HG03196 (cell line): ENCODE data around the gene CACNA1G.

ENCODE experiments used
- ATAC-seq: cut with Tn5 transposase; IDR thresholded peaks from one replicate; pipeline ENCODE4 v1.9.1; 2021; ENCODE audit not compliant: unreplicated experiment

CACNA1G gene

DNA sequence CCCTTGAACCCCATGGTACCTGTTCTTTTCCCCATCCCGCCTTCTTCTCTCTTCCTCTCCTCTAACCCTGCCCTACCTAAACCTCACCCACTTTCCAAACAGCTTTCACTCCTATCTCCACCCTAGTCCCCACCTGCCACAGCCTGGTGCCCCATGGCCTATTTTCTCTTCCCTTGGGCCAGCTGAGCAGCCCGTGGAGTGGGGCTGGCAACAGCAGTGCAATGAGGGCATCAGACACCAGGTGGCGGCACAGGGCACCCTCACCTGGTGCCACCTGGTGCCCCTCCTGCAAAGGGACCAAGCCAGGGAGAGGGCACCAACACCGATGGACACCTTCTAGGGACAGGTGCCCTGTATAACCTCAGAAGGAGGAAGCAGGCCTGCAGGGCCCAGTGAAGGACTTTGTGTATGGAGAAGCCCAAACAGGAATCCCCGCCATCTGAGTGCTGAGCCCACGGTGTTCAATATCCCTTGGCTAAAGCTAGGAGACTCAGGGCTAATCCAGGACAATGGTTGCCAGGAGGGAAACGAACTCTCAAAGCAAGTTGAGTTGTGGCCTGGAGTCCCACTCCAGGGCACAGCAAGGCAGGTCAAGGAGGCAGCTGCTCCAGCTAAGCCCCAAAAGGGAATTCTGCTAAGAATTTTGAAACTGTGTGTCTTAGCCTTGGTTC lies 70.1 kb downstream of the CACNA1G start:
- ATAC-seq = no peak

DNA sequence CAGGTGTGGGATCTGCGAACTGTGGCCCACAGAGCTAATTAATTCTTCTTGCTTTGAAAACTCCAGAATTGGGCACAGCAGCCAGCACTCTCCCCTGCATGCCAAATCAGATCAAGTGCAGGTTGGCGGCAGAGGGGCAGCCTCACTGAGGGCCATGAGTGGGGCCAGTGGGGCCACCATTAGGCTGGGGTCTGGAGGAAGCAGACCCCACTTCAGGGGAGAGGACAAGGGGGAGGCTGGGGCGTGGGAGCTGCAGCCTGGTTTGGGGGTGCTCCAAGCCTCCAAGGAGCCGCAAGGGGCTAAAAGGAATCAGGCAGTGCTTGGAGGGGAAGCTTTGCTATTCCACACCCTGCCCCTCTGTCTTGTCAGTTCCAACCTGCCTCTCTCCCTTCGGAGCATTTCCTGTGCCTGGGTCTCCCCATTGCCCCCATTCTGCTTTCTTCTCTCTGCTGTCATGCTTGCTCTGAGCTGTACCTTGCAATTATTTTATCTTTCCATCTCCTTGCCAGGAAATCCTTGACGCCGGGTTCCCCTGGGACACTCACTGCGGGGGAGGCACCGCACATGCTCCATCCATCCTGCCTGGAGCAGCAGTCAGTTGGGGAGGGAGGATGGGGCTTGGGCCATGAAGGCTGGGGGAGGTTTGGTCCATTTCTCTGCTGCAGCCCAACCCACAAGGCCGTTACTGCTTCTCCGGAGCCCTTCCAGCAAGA lies 70.8 kb downstream of the CACNA1G start:
- ATAC-seq = no peak

DNA sequence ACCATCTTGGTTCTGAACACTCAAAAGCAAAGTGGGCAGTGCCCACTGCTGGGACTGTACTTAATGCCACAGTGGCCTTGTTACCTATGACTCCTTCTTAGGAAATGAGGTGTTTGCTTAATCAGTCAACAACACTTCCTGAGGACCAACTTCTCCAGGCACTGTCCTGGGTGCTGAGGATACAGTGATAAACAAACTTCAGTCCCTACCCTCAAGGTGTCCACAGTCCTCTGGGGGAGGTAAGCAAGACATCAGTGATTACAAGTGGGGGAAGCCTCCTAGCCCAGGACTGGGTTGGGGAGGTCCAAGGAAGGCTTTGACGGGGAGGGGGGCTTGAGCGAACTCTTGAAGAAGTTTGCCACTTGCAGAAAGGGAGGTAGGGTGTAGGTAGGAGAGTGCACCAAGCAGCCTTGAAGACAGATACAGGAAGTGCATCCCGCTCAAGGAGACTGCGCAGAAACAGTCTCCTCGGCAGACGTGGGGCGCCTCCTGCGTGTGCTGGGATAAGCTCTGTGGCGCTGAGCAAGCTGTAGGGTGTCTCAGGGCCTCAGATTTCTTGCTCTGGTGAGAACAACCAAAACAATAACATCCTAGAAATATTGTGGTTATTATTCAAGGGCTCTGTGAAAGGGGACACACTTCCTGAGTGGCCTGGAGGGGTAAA lies 71.5 kb downstream of the CACNA1G start:
- ATAC-seq = no peak

DNA sequence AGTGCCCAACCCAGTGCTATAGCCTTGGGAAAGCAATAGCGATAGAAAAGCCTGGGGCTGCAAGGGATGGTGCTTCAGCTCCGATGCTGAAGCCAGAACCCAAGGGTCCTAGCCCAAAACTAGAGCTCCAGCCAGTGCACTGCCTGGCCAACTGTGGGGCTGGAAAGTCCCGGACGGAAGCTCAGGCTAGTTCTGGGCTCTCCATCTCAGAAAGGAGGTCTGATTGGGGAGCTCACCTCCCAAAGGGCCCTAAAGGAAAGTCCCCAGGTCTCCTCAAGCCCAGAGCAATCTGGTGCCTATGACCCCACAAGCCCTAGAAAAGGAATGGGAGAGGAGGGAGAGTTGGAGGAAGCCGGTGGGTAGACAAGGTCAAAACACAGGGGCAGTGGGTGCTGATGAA lies 72.1 kb downstream of the CACNA1G start:
- no peak for ATAC-seq

DNA sequence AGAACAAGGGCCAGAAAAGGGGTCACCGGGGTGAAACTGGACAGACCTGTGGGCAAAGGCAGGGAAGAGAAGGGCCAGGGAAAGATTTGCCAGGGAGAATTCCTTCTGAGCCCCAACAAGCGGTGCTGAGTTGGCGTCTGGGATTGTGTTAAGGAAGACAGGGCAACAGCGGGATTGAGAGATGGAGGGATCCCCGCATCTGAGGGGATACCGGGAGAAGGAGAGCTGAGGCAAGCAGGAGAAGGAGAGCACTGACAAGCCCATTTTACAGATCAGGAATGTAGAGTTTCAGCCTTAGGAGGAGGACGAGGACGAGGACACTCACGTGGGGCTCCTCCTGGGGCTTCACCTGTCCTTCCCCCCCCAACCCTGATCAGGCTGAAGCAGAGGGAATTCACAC lies 73.2 kb downstream of the CACNA1G start:
- ATAC-seq = no peak

DNA sequence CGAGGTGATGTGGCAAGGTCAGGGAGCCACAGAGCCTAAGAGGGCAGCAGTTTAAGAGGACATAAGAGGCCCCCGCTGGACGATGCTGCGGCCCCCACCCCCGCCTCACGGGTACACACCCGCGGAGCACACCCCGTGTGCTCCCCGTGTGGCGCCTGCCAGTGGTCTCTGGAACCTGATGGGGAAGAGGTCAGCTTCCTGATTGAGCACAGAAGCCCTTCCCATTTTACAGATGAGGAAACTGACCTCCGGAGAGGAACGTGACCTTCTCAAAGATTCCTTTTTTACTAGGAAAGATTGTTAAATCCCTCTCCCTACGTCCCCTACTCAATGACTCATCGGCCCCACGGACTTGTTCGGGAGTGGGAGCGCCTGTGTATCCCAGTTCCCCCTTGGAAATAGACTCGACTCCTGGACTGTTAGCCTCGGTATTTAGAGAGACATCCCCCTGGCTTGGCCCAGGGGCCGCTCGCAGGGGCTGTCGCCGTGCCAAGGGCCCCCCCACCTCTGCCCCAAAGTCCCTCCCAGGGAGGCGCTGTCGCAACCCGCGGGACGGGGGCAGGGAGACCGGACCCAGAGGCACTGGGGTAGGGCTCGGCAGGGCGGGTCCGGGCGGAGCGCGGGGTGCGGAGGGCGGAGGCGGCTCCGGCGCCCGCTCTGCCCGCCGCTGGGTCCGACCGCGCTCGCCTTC lies 73.9 kb downstream of the CACNA1G start, which contains the start of gene ABCC3:
ABCC3 (plus strand) TSS at position 658 of the 691 bp plus-strand sequence. CDS start 56 bp downstream, outside the sequence.
- ATAC-seq = no peak

DNA sequence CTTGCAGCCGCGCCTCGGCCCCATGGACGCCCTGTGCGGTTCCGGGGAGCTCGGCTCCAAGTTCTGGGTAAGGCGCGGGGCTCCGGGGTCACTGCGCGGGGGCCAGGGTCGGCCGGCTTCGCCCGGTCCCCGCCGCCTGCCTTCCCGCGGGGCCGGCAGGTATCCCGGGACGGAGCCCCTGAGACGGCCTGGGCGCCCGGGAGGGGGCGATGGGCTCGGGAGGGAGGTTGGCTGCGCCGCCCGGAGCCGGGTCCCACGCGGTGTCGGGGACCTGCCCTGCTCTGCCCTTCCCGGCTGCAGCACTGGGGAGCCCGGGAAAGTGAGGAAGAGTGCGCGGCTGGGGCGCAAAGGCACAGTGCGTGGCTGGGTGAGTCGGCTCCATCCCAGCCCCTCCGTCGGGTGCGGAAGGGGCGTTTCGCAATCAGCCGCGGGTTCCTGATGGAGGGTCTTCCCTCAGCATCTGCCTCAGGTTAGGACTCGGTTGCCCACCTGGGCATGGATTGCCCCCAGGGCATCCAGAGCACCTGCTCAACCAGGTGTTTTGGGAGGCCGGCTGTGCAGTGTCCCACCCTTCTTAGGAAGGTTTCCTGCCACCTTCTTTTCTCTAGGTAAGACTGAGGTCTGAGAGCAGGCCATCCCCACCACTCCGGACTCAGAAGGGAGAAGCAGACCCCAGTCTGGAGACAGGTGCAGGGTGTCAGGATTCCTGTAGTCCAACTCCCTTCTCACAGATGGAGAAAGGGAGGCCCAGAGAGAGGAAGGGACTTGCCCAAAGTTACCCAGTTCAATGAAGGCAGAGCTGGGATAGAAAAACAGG lies 74.6 kb downstream of the CACNA1G start:
- no peak for ATAC-seq

DNA sequence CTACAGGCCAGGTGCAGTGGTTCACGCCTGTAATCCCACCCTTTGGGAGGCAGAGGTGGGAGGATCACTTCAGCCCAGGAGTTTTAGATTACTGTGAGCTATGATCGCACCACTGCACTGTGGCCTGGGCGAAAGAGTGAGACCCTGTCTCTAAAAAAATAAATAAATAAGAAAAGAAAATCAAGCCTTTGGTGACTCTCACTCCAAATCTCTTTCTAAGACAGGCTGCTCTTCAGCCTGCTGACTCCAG lies 75.1 kb downstream of the CACNA1G start:
- ATAC-seq = no peak

DNA sequence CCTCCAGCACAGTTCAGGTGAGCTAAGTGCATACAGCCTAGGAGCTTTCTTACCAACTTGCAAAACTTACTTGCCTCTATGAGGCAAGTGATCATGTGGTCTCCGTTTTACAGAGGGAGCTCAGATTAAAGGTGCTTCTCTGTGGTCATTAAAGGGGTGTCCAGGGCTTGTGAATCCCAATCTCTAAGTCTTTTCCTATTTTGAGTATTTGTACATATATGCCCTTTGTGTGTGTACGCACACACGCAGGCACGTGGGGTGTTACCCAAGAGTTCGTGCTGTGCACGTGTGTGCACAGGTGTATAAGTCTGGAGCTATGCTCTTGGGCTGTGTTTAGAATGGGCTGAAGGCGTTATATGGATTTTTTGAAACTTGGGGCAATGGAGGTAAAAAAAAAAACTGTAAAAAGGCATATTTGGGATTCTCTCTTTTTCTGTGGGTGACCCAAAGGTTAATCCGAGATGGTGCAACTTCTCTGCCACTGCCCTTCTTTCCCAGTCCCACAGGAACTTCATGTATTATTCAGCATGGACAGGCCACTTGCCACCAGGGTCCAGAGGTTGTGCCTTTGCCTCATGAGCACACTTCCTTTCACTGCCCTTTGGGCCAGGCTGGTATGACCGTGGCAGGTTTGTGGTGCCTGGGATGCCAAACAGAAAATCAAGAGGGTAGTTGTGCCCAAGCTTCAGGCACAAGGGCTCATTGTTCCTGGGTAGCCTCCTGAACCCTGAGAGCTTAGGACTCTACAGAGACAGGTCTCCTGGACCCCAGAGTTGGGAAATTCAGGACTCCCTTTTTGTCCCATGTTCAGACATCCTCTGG lies 75.7 kb downstream of the CACNA1G start:
- ATAC-seq = no peak

DNA sequence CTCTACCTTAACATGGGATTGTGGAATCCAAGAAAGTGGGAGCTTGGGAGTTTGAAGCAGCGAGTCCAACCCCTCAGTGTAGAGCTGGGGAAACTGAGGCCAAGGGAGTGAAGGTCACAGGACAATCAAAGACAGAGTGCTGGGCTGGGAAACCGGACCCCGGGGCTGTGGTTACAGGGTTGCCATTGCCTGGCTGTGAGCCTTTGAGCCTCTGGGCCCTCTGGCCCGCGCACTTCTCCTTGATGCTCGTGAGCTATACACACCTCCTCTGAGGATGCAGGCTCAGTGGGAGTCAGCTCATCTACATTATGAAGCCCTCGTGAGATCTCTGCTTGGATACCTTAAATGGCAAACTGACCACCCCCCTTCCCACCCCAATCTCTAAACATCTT lies 76.3 kb downstream of the CACNA1G start:
- ATAC-seq = no peak

DNA sequence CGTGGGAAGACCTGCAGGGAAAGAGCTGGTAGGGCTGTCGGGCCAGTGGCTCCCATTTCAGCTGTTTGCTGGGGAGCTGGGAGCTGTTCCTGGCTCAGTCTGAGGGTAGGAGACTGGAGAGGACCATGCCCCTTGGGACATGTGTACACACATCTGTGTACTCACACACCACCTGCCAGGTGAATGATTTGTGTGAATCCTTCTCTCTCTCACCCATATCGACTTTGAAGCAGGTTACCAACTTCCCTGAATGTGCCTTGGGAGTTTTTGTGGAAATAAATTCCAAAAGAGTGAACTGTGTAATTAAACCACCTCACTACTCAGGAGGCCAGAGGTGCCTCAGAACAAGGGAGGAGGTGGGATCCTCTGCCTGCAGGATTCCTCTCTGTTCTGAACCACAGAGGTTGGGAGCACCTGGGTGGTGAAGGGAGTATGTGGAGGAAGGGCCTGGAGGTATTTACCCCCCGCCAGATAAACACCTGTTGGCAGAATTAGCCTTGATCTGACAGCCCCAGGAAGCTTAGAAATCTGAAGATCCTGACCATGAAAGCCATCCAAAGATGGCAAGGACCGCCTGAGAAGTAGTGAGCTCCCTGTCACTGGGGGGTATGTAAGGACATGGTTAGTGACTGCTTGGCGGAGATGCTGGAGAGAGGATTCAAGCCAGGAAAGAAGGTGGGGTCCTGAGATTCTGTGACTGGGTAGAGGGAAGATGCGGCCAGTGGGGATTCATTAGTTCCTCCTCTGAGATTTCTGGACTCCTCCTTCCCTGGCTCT lies 77.5 kb downstream of the CACNA1G start:
- ATAC-seq = no peak

DNA sequence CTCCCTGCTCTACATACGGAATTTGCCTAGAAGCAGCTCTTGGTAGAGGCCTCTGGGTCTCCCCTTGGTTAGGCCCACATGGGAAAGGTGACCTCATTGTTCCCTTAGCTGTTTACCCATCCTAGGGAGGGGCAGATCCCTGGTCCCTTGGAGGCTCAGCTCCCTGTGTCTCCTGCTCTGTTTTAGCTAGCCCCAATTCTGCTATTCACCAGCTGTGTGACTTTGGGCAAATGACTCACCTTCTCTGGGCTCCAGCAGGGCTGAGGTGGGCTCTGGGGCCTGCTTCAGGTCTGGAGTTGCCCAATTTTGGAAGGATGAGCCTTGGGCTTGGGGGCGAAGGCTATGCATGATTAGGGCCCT lies 78.1 kb downstream of the CACNA1G start:
- ATAC-seq = no peak

DNA sequence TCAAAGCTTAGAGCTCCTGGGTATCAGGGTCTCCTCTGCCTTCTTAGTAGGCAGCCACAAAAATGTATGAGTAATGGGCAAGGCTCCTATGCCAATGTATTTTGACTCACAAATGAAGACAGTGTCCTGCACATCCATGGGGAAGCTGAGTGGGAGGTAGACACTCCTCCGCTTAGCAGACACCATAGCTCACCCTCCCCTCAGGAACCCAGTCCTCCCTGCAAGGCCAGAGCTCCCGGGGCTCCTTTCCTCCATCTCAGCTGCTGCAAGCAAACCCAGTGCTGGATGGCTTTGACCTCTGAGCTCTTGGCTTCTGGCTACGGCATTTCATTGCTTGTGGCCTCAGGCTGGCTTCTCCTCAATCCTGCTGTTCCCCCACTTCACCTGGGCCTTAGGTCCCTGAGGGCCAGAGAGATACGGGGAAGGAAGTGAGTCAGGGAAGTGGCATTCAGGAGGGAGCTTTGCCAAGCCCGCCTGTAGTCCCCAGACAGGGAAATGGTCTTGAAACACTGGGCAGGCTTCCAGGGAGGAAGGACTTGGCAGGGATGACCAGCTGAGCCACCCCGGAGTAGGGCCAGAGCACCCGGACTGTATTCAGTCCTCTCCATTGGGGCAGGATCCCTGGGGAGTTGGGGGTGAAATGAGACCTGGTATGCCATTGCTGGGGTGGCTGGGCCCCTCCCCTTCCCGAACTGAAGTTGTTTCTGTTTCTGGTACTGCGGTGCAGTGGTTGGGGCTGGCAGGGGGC lies 78.6 kb downstream of the CACNA1G start:
- no peak for ATAC-seq

DNA sequence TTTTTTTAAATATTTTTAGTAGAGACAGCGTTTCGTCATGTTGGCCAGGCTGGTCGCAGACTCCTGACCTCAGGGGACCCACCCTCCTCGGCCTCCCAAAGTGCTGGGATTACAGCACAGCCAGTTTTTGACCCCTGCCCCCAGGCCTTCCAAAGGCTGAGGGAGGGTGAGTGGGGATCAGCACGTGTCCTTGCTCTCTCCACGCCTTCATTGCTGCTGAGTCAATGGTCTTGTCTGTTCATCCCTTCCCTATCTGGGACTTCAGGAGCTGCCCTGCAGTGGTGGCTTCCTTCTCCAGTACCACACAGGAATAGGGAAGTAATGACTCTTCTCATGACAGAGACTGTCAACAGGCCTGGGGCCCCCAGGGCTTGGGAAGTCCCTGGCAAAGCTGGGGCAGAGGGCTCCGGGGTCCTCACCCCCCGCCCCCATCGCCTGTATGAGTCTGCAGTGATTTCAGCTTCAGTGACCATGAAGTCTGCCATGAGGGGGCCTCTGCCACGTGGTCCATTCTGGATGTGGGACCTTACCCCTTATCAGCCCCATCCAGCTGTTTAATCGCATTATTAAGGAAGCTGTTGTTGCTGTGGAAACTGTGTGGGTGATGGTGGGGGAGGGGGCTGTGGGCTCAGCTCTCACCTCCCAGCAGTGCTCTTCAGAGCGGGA lies 80.3 kb downstream of the CACNA1G start:
- no peak for ATAC-seq

DNA sequence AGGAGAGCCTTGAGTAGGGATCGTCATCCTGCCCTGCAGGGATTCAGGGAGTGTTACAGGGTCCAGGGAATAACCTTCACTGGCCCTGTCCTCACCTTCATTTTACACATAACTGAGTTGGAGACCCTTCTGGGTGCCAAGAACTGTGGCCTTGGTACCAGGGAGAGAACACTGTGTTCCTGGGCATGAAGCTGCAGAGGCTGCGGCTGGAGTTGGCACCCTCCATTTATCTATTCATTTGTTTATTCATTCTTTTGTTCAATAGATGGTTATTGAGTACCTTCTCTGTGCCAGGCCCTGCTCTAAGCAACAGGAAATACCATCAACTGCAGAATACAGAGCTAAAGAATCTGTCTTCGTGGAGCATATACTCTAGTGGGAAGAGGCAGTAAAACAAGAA lies 80.8 kb downstream of the CACNA1G start:
- no peak for ATAC-seq

DNA sequence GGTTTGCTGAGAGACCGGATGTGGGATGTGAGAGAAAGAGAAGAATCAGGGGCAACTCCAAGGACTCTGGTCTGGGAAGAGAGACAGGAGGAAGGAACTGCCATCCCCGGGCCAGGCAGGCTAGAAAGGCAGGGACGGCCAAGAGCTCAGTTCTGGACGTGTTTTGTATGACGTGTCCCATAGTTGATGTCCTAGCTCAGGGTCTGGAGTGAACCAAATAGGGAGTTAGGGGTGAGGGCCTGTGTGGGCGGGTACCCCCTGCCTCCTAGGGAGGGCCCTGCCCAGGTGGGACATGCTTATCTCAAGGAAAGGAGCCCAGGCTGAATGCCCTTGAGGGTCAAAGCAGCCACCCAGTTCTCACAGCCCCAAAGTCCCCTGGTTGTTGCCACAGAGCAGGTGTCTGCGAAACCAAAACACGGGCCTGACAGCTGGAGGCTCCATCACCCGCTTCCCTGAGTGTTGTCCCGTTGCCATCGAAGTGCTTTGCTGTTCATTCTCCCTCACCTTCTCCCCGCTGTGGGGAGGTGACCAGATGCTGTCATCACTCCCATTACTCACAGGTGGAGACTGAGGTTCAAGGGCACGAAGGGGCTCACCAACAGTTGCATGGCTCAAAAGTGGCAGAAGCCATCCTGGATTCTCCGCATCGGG lies 81.7 kb downstream of the CACNA1G start:
- ATAC-seq = no peak

DNA sequence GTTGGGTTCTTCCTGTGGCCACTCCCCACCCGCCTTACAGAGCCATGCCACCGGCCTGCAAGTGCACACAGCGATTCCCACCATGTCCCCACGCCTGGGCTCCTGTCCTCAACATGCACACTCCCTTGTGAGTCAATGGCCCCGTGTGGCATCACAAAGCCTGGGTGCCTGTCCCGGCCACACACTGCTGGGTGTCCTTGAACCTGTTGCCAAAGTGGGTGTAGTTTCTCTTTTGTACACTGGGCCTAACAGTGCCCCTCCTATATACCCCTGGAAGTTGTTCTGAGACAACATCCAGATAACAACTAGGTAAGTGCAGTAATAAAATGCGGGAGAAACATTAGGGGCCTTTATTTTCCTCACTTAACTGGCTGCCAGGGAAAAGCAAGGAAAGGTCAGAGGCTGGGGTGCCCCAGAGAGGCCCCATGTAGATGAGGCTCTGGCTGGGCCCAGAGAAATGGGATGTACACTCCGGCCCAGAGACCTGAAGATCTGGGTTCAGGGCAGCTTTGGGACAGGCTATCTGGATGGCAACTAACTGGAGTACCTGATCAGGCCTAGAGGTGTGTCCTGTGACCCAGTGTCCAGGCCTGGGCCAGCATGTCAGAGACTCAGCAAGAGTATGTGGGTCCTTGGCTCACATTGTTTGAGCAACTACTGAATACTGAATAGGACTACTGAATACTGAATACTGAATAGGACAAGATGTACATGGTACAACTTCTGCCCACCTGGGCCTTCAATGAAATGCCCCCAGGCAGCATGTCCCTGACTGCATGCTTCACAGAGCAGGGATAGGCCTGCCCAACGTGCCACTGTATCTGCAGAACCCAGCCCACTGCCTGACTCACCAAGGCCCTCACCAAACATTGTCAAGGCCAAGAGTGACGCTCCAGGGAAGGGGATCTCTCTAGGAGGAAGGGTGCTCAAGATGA lies 82.5 kb downstream of the CACNA1G start:
- ATAC-seq = no peak
